CD4-positive, alpha-beta T cell (primary cell): ENCODE data around the gene SLC25A29. TPM values are rescaled to one million over a fixed set of nuclear protein-coding genes. Genes with fewer than 3 reads are reported as not detected.

Experiments
- ATAC-seq: fragments of 200-7000 bp; cut with Tn5 transposase; one replicate; pipeline ENCODE4 v1.10.0; 2022; ENCODE audit warnings: mild to moderate bottlenecking; ENCODE audit not compliant: poor library complexity
- CTCF ChIA-PET: fragments of 350-600 bp; sonication (Branson Sonifier 250); formaldehyde crosslinking; loops from one replicate; lab custom pipeline; 2021; ENCODE audit warnings: antibody characterized with exemption, inconsistent platforms; lab: Charles Lee
- POLR2A ChIA-PET: fragments of 350-600 bp; sonication (Branson Sonifier 250); formaldehyde crosslinking; loops from one replicate; lab custom pipeline; 2021; ENCODE audit warnings: antibody characterized with exemption, inconsistent platforms; lab: Charles Lee
- DNase-seq, 14 experiments: peaks; one replicate each; pipeline ENCODE4 v3.0.0-alpha.2; 2013 to 2020; ENCODE audit warnings: mixed read lengths in 2 of 14
- H3K27ac ChIP-seq, 2 donors: one replicate each; pipeline versions ENCODE4 v1.5.1 to v1.7.0; 2013; ENCODE audit warnings: low read length in 2 of 2, low read depth in 1 of 2, mild to moderate bottlenecking in 1 of 2
- H3K27me3 ChIP-seq, 2 experiments: 1 replicate in 1 of 2; 2 replicates in 1 of 2; pipeline versions ENCODE4 v1.6.1 to v1.7.0; 2013; ENCODE audit warnings: low read length in 2 of 2, control low read depth in 1 of 2, mild to moderate bottlenecking in 1 of 2, moderate library complexity in 1 of 2; ENCODE audit not compliant: insufficient read depth in 2 of 2, control insufficient read depth in 1 of 2
- H3K36me3 ChIP-seq: one replicate; pipeline ENCODE4 v1.6.1; 2013; ENCODE audit warnings: low read length, control low read depth; ENCODE audit not compliant: insufficient read depth
- H3K4me1 ChIP-seq: one replicate; pipeline ENCODE4 v1.6.1; 2013; ENCODE audit warnings: low read length, control low read depth; ENCODE audit not compliant: insufficient read depth
- H3K4me3 ChIP-seq: one replicate; pipeline ENCODE4 v1.5.1; 2013; ENCODE audit warnings: mild to moderate bottlenecking, low read length, moderate library complexity
- H3K9me3 ChIP-seq, 2 experiments: 1 replicate in 1 of 2; 2 replicates in 1 of 2; pipeline versions ENCODE4 v1.6.1 to v1.7.0; 2013; ENCODE audit warnings: low read length in 2 of 2, mild to moderate bottlenecking in 2 of 2, control low read depth in 1 of 2, moderate library complexity in 1 of 2; ENCODE audit not compliant: control insufficient read depth in 1 of 2, insufficient read depth in 1 of 2
- H3K27ac Mint-ChIP-seq: one replicate; pipeline ENCODE4 v1.8.0; 2020; ENCODE audit warnings: mixed read lengths
- H3K27me3 Mint-ChIP-seq: one replicate; pipeline ENCODE4 v1.8.0; 2021; ENCODE audit warnings: mixed read lengths
- H3K36me3 Mint-ChIP-seq: one replicate; pipeline ENCODE4 v1.8.0; 2021; ENCODE audit warnings: low read depth, mixed read lengths
- H3K4me1 Mint-ChIP-seq: one replicate; pipeline ENCODE4 v1.8.0; 2021; ENCODE audit warnings: low read depth, mixed read lengths
- H3K4me3 Mint-ChIP-seq: one replicate; pipeline ENCODE4 v1.8.0; 2020; ENCODE audit warnings: mild to moderate bottlenecking, mixed read lengths
- H3K9me3 Mint-ChIP-seq: one replicate; pipeline ENCODE4 v1.8.0; 2020; ENCODE audit warnings: mixed read lengths
- CTCF ChIP-seq: fragments of 200-600 bp; IDR thresholded peaks from one replicate; pipeline ENCODE4 v1.8.0; 2022; ENCODE audit warnings: antibody characterized with exemption, mild to moderate bottlenecking
- intact Hi-C, 2 experiments: fragments of 100-400 bp; cut with DNase I in 1 of 2; cut with micrococcal nuclease in 1 of 2; formaldehyde crosslinking; loops; one replicate each; pipeline versions ENCODE4 v1.15.1 to v1.9.0; 2023 to 2025; cut with DNase I, micrococcal nuclease
- total RNA-seq, 174 experiments: library from RNA in 2 of 174; stranded (reverse) in 2 of 174; gene quantifications; one replicate each; pipeline ENCODE4 v1.2.3 and lab custom pipeline; 2021 to 2026

The SLC25A29 gene
- total RNA-seq, 2 experiments from 2014 or later: 2.5 TPM

DNA sequence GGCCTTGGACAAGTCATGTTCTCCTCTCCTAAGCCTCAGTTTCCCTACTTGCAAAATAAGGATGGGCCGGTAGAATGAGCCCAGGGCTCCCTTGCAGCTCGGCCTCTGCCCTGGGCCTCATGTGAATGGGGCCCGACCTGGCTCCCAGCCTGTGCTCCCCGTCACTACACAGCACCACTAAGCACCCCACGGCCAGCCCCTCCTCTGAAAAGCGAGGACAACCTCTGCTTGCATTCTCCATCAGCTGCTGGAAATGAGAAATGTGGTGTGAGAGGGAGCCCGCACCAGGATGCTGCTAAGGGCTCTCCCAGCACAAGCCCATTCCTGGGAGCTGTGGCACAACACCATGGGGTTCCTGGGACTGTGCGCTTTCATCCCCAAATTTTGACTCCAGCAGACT, 27.1 kb upstream of the SLC25A29 start:
- H3K36me3 Mint-ChIP-seq: peaks cover 21% of the 10 kb centered on the region
- TF ChIP-seq CTCF: no peak
- no peak overlapping the region for H3K4me3 Mint-ChIP-seq
- Histone ChIP-seq H3K4me3 (no peak overlapping the region), H3K27me3 (no peaks in the 10 kb centered on the region), H3K9me3 (no peaks in the 10 kb centered on the region), H3K27ac (no peak overlapping the region), H3K4me1 (no peaks in the 10 kb centered on the region), H3K36me3 (peaks cover 7% of the 10 kb centered on the region)
- POLR2A ChIA-PET: no interaction called here
- H3K9me3 Mint-ChIP-seq: no peaks in the 10 kb centered on the region
- no peaks in the 10 kb centered on the region for H3K4me1 Mint-ChIP-seq
- DNase-seq (no peak), ATAC-seq (no peak)
- intact Hi-C loops: no loop called here
- H3K27ac Mint-ChIP-seq: no peak overlapping the region
- no peaks in the 10 kb centered on the region for H3K27me3 Mint-ChIP-seq
- CTCF ChIA-PET: no interaction called here

- CTCF ChIA-PET: no interaction called here
- Histone ChIP-seq H3K27ac (no peak overlapping the region), H3K9me3 (no peaks in the 10 kb centered on the region), H3K4me3 (no peak overlapping the region), H3K4me1 (no peaks in the 10 kb centered on the region), H3K27me3 (no peaks in the 10 kb centered on the region), H3K36me3 (peaks cover 7% of the 10 kb centered on the region)
- Mint-ChIP-seq H3K27ac (no peak overlapping the region), H3K36me3 (peaks cover 19% of the 10 kb centered on the region), H3K4me3 (no peak overlapping the region), H3K27me3 (no peaks in the 10 kb centered on the region), H3K9me3 (no peaks in the 10 kb centered on the region), H3K4me1 (no peaks in the 10 kb centered on the region)
- POLR2A ChIA-PET: no interaction called here
- ATAC-seq: no peak
- TF ChIP-seq CTCF: no peak
- DNase-seq: no peak
- intact Hi-C loops: no loop called here
Observed at GRCh38 chr14:100332797-100333196, 26.6 kb upstream of the SLC25A29 start.

GRCh38 chr14:100332071-100332639, 25.9 kb upstream of the SLC25A29 start:
- H3K4me3 Mint-ChIP-seq: no peak overlapping the region
- H3K27ac Mint-ChIP-seq: no peak overlapping the region
- Histone ChIP-seq H3K4me1 (no peaks in the 10 kb centered on the region), H3K36me3 (peaks cover 2% of the 10 kb centered on the region), H3K27me3 (no peaks in the 10 kb centered on the region), H3K9me3 (no peaks in the 10 kb centered on the region), H3K27ac (no peak overlapping the region), H3K4me3 (no peak overlapping the region)
- H3K4me1 Mint-ChIP-seq: no peaks in the 10 kb centered on the region
- DNase-seq (no peak), ATAC-seq (no peak)
- ChIA-PET POLR2A (no interaction called here), CTCF (no interaction called here)
- intact Hi-C loops: no loop called here
- no peak for TF ChIP-seq CTCF
- no peaks in the 10 kb centered on the region for H3K9me3 Mint-ChIP-seq
- H3K27me3 Mint-ChIP-seq: no peaks in the 10 kb centered on the region
- H3K36me3 Mint-ChIP-seq: peaks cover 16% of the 10 kb centered on the region
